HepG2 (cell line): ENCODE results near the gene PHKG2. TPM values are rescaled to one million over a fixed set of nuclear protein-coding genes. Genes with fewer than 3 reads are reported as not detected.

Experiments
- ELF4 ChIP-seq: sonication (generic); formaldehyde crosslinking; IDR thresholded peaks from 2 replicates; pipeline ENCODE4 v1.5.0; 2020; ENCODE audit warnings: missing genetic modification reagents, mild to moderate bottlenecking, moderate library complexity, borderline replicate concordance
- KAT7 ChIP-seq: IDR thresholded peaks from 2 replicates; pipeline ENCODE4 v1.6.1; 2018; ENCODE audit warnings: borderline replicate concordance, missing compliant biosample characterization
- KLF15 ChIP-seq: sonication (generic); formaldehyde crosslinking; IDR thresholded peaks from 2 replicates; pipeline ENCODE4 v1.8.1; 2023; ENCODE audit warnings: borderline replicate concordance, mild to moderate bottlenecking, inconsistent platforms, missing genetic modification reagents, mixed read lengths
- MEF2D ChIP-seq: sonication (generic); formaldehyde crosslinking; IDR thresholded peaks from 2 replicates; pipeline ENCODE4 v1.5.1; 2020; ENCODE audit warnings: mild to moderate bottlenecking, missing genetic modification reagents
- RXRB ChIP-seq: IDR thresholded peaks from 2 replicates; pipeline ENCODE4 v1.6.1; 2016; ENCODE audit warnings: borderline replicate concordance, missing genetic modification reagents, missing compliant biosample characterization
- SMAD3 ChIP-seq: sonication (generic); formaldehyde crosslinking; IDR thresholded peaks from 2 replicates; pipeline ENCODE4 v1.4.0; 2020; ENCODE audit warnings: missing genetic modification reagents
- SNAPC2 ChIP-seq: sonication (generic); formaldehyde crosslinking; IDR thresholded peaks from 2 replicates; pipeline ENCODE4 v1.8.1; 2022; ENCODE audit warnings: mild to moderate bottlenecking, missing genetic modification reagents
- SOX13 ChIP-seq, 3 experiments: fragments of 450-650 bp in 1 of 3; sonication (generic) in 1 of 3; formaldehyde crosslinking in 1 of 3; IDR thresholded peaks in 2 of 3; conservative IDR thresholded peaks in 1 of 3; 2 replicates each; pipeline versions ENCODE4 v1.5.0 to v1.6.1; 2016 to 2020; ENCODE audit warnings: antibody characterized with exemption in 1 of 3, mild to moderate bottlenecking in 1 of 3, missing compliant biosample characterization in 1 of 3, missing genetic modification reagents in 1 of 3, moderate library complexity in 1 of 3
- TIGD3 ChIP-seq: sonication (generic); formaldehyde crosslinking; IDR thresholded peaks from 2 replicates; pipeline ENCODE4 v1.5.1; 2020; ENCODE audit warnings: mild to moderate bottlenecking, missing genetic modification reagents, borderline replicate concordance
- ZBTB26 ChIP-seq: IDR thresholded peaks from 2 replicates; pipeline ENCODE4 v1.6.1; 2016; ENCODE audit warnings: missing compliant biosample characterization, missing genetic modification reagents, borderline replicate concordance
- ZBTB7B ChIP-seq: sonication (generic); formaldehyde crosslinking; IDR thresholded peaks from 2 replicates; pipeline ENCODE4 v1.4.0; 2020; ENCODE audit warnings: missing genetic modification reagents
- ZBTB8A ChIP-seq: sonication (generic); formaldehyde crosslinking; IDR thresholded peaks from 2 replicates; pipeline ENCODE4 v1.4.0; 2020; ENCODE audit warnings: mild to moderate bottlenecking, low read depth, missing genetic modification reagents, borderline replicate concordance
- ZNF496 ChIP-seq: sonication (generic); formaldehyde crosslinking; IDR thresholded peaks from 2 replicates; pipeline ENCODE4 v1.8.1; 2023; ENCODE audit warnings: mild to moderate bottlenecking, moderate library complexity, missing genetic modification reagents; ENCODE audit not compliant: insufficient replicate concordance
- ZNF574 ChIP-seq: sonication (generic); formaldehyde crosslinking; IDR thresholded peaks from 2 replicates; pipeline ENCODE4 v1.4.0; 2020; ENCODE audit warnings: missing genetic modification reagents
- ZNF816 ChIP-seq: sonication (generic); formaldehyde crosslinking; IDR thresholded peaks from 2 replicates; pipeline ENCODE4 v1.8.0; 2022; ENCODE audit warnings: missing genetic modification reagents, mild to moderate bottlenecking, borderline replicate concordance
- ZNF841 ChIP-seq: sonication (generic); formaldehyde crosslinking; IDR thresholded peaks from 2 replicates; pipeline ENCODE4 v1.8.1; 2023; ENCODE audit warnings: missing genetic modification reagents, borderline replicate concordance
- polyA plus RNA-seq, 8 experiments: library from polyadenylated mRNA; depleted of rRNA in 3 of 8; stranded (reverse) in 7 of 8; unstranded in 1 of 8; fragments of >200 nt; fragmentation: Illumina TruSeq in 4 of 8; extraction: Trizol in 4 of 8; gene quantifications; 2 replicates each; pipeline versions ENCODE4 v1.2.1 to v1.2.3, GENCODE V29; 2011 to 2016; ENCODE audit warnings: low read depth in 4 of 8, missing spikeins in 1 of 8, mixed read lengths in 1 of 8; ENCODE audit not compliant: insufficient read depth in 1 of 8
- total RNA-seq, 5 experiments: library from RNA; depleted of rRNA; stranded (reverse); fragments of >200 nt; fragmentation: Illumina TruSeq; extraction: Trizol; gene quantifications; 2 replicates each; pipeline ENCODE4 v1.2.3, GENCODE V29; 2016; ENCODE audit warnings: low read depth in 1 of 5

The PHKG2 gene
- total and polyA plus RNA-seq, 2 of the 13 experiments (the other 11 are each of a cell fraction or from before 2014, with no cell fraction given) = 37.4 to 42.1 TPM

GRCh38 chr16:30786936-30787612 is 38.8 kb downstream of the PHKG2 start, which contains the start of gene ZNF629 (continued):
- TF ChIP-seq ZNF816 = no peak
- peak; percentile 61 for TF ChIP-seq RXRB (CRISPR knock-in tag)
- TF ChIP-seq ZNF841 (CRISPR knock-in tag) = peak; percentile 83; the same call in 1 of the 2 replicates
- peak; percentile 77; the same call in 1 of the 2 replicates for TF ChIP-seq KAT7 (CRISPR knock-in tag)
- TF ChIP-seq TIGD3 (CRISPR knock-in tag) = 0 out of 2 replicates have a peak, but pooled peaks have one; percentile 37
- peak; percentile 48; the same call in 1 of the 2 replicates for TF ChIP-seq KLF15
- TF ChIP-seq ZBTB7B (CRISPR knock-in tag) = peak; percentile 94
- TF ChIP-seq ZBTB26 (CRISPR knock-in tag) = peak; percentile 69
- peak; percentile 92 for TF ChIP-seq SMAD3 (CRISPR knock-in tag)
- TF ChIP-seq SOX13 (IDR thresholded peaks at IDR 0.05) = no peak; the same call in 1 of the 2 replicates
- 0 out of 4 replicates have a peak, but pooled peaks of 1 of the 2 experiments have one; percentile 5 for TF ChIP-seq SOX13 (CRISPR knock-in tag; conservative IDR thresholded peaks at IDR 0.05 in 1 of 2, IDR thresholded peaks at IDR 0.05 in 1 of 2)
- TF ChIP-seq ZNF574 (CRISPR knock-in tag) = peak; percentile 99
- peak; percentile 70 for TF ChIP-seq SNAPC2 (CRISPR knock-in tag)
- TF ChIP-seq ELF4 = peak; percentile 96
- peak; percentile 62; the same call in 1 of the 2 replicates for TF ChIP-seq MEF2D (CRISPR knock-in tag)
- TF ChIP-seq ZBTB8A (CRISPR knock-in tag) = no peak
- no peak for TF ChIP-seq ZNF496 (CRISPR knock-in tag)
